Stimulated activated naive CD8-positive, alpha-beta T cell treated with anti-CD3 and anti-CD28 coated beads, Interleukin-15, amount 100 ng/mL, for 72 hours (primary cell): ENCODE results near the gene LDB3.

ENCODE experiments used
- ATAC-seq: fragments of 150-1000 bp; cut with Tn5 transposase; 2 replicates; pipeline ENCODE4 v1.10.0; 2021; ENCODE audit warnings: mild to moderate bottlenecking, moderate library complexity
- DNase-seq, 2 donors: peaks; one replicate each; pipeline ENCODE4 v3.0.0; 2021 to 2022
- H3K27ac Mint-ChIP-seq, 2 donors: one replicate each; pipeline ENCODE4 v1.8.0; 2022; ENCODE audit warnings: mild to moderate bottlenecking in 2 of 2, mixed read lengths in 2 of 2, moderate library complexity in 2 of 2
- H3K27me3 Mint-ChIP-seq: one replicate; pipeline ENCODE4 v1.8.0; 2022; ENCODE audit warnings: mixed read lengths
- H3K4me1 Mint-ChIP-seq: one replicate; pipeline ENCODE4 v1.8.0; 2022; ENCODE audit warnings: mild to moderate bottlenecking, mixed read lengths
- H3K4me3 Mint-ChIP-seq, 2 donors: one replicate each; pipeline ENCODE4 v1.8.0; 2022; ENCODE audit warnings: mild to moderate bottlenecking in 2 of 2, mixed read lengths in 2 of 2, moderate library complexity in 1 of 2
- H3K9me3 Mint-ChIP-seq, 2 donors: one replicate each; pipeline ENCODE4 v1.8.0; 2022; ENCODE audit warnings: mixed read lengths in 2 of 2

LDB3 gene

DNA sequence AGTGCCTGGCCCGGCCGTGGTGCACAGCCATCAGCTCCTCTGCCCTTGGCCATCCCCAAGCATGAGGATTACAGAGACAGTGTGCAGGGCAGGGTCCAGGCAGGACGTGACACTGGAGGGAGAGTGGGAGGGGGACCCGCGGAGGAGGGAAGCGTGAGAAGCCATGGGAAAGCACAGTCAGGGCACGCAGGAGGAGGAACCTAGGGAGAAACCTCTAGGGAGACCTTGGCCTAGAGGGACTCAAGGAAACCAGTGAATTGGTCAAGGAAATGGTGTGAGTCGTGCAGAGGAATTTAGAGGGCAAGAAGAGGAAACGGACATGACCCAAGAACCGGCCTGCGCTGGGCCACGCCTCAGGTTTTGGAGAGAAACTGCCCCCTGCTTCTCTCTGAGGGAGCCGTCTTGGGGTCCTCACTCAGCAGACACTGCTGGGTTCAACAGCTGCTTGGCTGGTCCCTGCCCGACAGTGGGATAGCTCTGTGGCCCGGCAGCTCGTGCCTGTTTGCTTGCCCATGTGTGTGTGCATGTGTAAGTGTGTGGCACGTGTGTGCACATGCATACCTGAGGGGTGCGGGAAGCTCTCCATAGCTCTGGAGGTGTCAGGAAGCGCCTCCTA, 10.8 kb upstream of the LDB3 start:
- Mint-ChIP-seq H3K4me1 (no peaks in the 10 kb centered on the region), H3K9me3 (no peaks in the 10 kb centered on the region), H3K27ac (peak overlapping the region in 1 of 2 donors; percentile 42), H3K4me3 (no peak overlapping the region), H3K27me3 (no peaks in the 10 kb centered on the region)
- ATAC-seq (no peak), DNase-seq (no peak)

DNA sequence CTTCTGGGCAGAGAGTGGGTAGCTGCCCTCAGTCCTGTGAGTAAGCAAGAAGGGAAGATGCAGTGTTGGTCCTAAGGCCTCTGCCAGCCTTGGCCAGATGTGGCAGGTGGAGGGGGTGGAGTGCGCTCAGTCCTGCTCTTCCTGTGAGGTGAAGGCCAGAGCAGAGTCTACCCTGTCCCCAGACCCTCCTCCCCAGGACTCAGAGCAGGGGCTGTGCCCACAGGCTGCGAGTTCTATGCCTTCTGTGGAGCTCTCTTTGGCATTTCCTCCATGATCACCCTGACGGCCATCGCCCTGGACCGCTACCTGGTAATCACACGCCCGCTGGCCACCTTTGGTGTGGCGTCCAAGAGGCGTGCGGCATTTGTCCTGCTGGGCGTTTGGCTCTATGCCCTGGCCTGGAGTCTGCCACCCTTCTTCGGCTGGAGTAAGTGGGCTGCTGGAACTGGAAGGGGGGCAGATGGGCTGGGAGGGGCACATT, 10.0 kb upstream of the LDB3 start:
- no peak for ATAC-seq
- Mint-ChIP-seq H3K4me1 (no peaks in the 10 kb centered on the region), H3K9me3 (no peaks in the 10 kb centered on the region), H3K4me3 (no peak overlapping the region), H3K27me3 (no peaks in the 10 kb centered on the region), H3K27ac (no peak overlapping the region)
- DNase-seq: no peak

- no peak for ATAC-seq
- no peaks in the 10 kb centered on the region for H3K9me3 Mint-ChIP-seq
- H3K4me3 Mint-ChIP-seq: no peak overlapping the region
- H3K27ac Mint-ChIP-seq: no peak overlapping the region
- DNase-seq: no peak
- no peaks in the 10 kb centered on the region for H3K27me3 Mint-ChIP-seq
- no peaks in the 10 kb centered on the region for H3K4me1 Mint-ChIP-seq
Observed at GRCh38 chr10:86658751-86659150, 9.6 kb upstream of the LDB3 start.

- ATAC-seq: no peak
- DNase-seq: no peak
- Mint-ChIP-seq H3K9me3 (no peaks in the 10 kb centered on the region), H3K4me1 (no peaks in the 10 kb centered on the region), H3K27me3 (no peaks in the 10 kb centered on the region), H3K27ac (no peak overlapping the region), H3K4me3 (no peak overlapping the region)
Observed at GRCh38 chr10:86659161-86659691, 9.1 kb upstream of the LDB3 start.

- H3K9me3 Mint-ChIP-seq: no peaks in the 10 kb centered on the region
- H3K27ac Mint-ChIP-seq: no peak overlapping the region
- H3K27me3 Mint-ChIP-seq: no peaks in the 10 kb centered on the region
- ATAC-seq (no peak), DNase-seq (no peak)
- H3K4me1 Mint-ChIP-seq: no peaks in the 10 kb centered on the region
- no peak overlapping the region for H3K4me3 Mint-ChIP-seq
Observed at GRCh38 chr10:86659721-86660453, 8.4 kb upstream of the LDB3 start.

DNA sequence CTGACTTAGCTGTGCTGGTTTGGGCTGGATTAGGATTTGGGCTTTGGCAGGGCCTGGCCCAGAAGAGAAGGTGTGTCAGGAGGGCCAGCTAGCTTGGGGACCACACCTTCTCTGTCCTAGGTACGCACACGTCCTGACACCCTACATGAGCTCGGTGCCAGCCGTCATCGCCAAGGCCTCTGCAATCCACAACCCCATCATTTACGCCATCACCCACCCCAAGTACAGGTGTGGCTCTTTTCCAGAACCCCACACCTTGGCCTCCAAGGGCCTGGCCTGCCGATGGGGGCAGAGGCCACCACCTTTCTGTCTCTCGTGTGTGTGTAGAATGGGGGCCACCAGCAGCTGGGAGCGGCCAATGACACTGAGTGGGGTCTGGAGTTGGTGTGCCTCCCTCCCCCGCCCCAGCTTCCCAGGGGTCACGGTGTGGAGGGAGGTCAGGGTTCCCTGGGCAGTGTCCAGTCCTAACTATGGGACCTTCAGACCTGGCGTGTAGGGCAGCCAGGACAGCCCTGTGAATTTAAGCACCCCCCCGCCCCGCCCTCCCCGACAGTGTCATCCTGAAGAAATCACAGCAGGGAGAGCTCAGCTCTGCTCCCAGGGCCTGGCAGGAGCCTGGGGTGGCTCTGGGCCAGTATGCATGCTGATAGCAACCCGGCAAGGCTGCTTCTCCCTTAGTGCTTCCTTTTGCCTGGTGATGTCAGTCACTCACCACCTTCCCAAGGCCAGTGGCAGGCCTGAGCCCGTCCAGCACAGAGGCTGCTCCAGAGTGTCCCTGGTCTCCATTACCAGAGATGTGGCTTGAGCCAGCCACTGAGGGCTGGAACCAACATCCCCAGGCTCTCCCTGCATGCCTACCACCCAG, 6.9 kb upstream of the LDB3 start:
- Mint-ChIP-seq H3K9me3 (no peaks in the 10 kb centered on the region), H3K4me3 (no peak overlapping the region), H3K4me1 (no peaks in the 10 kb centered on the region), H3K27me3 (no peaks in the 10 kb centered on the region), H3K27ac (no peak overlapping the region)
- no peak for DNase-seq
- no peak for ATAC-seq

DNA sequence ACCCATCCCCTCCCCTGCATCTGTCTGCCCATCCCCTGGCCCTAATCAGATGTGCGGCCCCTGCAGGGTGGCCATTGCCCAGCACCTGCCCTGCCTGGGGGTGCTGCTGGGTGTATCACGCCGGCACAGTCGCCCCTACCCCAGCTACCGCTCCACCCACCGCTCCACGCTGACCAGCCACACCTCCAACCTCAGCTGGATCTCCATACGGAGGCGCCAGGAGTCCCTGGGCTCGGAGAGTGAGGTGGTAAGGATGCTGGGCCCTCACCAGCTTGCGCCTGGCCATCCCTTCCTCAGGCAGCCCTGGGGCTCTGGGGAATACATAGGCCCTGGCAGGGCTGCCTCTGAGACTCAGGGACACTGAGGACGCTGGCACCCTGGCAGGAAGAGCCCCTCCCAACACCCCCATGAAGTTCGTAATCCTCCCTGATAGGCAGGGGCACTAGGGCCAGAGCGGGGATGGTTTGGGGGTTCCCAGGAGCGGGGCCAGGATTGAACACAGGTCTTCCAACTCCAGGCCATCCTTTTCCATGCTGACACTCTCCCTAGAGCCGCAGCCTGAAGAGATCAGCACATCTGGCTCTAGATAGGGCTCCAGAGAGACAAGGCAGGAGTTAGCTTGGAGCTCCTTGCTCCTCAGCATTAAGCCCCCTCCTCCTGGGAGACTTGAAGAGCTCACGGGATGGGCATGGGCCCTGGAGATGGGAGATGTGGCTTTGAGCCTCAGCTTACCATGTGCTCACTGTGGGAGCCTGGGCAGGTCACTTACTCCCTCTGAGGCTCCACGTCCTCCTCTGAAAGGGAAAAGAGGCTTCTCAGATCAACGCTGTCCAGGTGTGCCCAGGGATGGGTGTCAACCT, 5.9 kb upstream of the LDB3 start:
- Mint-ChIP-seq H3K9me3 (no peaks in the 10 kb centered on the region), H3K27ac (no peak overlapping the region), H3K27me3 (no peaks in the 10 kb centered on the region), H3K4me1 (no peaks in the 10 kb centered on the region), H3K4me3 (no peak overlapping the region)
- DNase-seq (no peak), ATAC-seq (peak; percentile 24)

GRCh38 chr10:86663046-86663345, 5.3 kb upstream of the LDB3 start:
- no peaks in the 10 kb centered on the region for H3K27me3 Mint-ChIP-seq
- ATAC-seq (no peak), DNase-seq (no peak)
- no peak overlapping the region for H3K4me3 Mint-ChIP-seq
- no peaks in the 10 kb centered on the region for H3K9me3 Mint-ChIP-seq
- H3K4me1 Mint-ChIP-seq: no peaks in the 10 kb centered on the region
- H3K27ac Mint-ChIP-seq: no peak overlapping the region

- no peak overlapping the region for H3K4me3 Mint-ChIP-seq
- H3K4me1 Mint-ChIP-seq: no peaks in the 10 kb centered on the region
- DNase-seq (no peak), ATAC-seq (no peak)
- H3K9me3 Mint-ChIP-seq: no peaks in the 10 kb centered on the region
- no peak overlapping the region for H3K27ac Mint-ChIP-seq
- H3K27me3 Mint-ChIP-seq: no peaks in the 10 kb centered on the region
Observed at GRCh38 chr10:86663576-86664339, 4.6 kb upstream of the LDB3 start.

- H3K4me1 Mint-ChIP-seq: no peaks in the 10 kb centered on the region
- H3K9me3 Mint-ChIP-seq: no peaks in the 10 kb centered on the region
- H3K27me3 Mint-ChIP-seq: no peaks in the 10 kb centered on the region
- H3K27ac Mint-ChIP-seq: no peak overlapping the region
- DNase-seq: no peak
- no peak overlapping the region for H3K4me3 Mint-ChIP-seq
- no peak for ATAC-seq
Observed at GRCh38 chr10:86664341-86665217, 3.7 kb upstream of the LDB3 start.

- no peak for DNase-seq
- H3K9me3 Mint-ChIP-seq: no peaks in the 10 kb centered on the region
- H3K27me3 Mint-ChIP-seq: no peaks in the 10 kb centered on the region
- no peak for ATAC-seq
- no peaks in the 10 kb centered on the region for H3K4me1 Mint-ChIP-seq
- no peak overlapping the region for H3K27ac Mint-ChIP-seq
- H3K4me3 Mint-ChIP-seq: no peak overlapping the region
Observed at GRCh38 chr10:86665218-86665607, 3.1 kb upstream of the LDB3 start.

DNA sequence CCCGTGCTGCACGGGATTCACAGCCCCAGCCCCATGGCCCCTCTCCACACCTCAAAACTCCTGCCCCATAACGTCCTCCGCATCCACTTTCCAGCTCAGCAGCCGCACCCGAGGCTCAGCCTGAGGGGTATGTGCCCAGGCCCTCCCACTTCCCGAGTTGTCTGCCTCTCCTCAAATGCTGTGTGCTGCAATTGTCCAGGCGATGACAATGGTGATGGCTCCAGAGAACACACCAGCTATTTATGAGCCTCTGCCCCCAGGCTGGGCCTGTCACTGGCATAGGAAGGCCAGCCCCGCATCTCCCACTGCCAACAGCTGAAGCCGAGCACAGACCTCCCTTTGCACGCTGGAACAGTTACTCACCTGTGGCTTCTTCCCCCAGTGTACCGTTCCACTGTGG, 2.4 kb upstream of the LDB3 start:
- Mint-ChIP-seq H3K9me3 (no peaks in the 10 kb centered on the region), H3K4me3 (no peak overlapping the region), H3K27ac (no peak overlapping the region), H3K27me3 (no peaks in the 10 kb centered on the region), H3K4me1 (no peaks in the 10 kb centered on the region)
- DNase-seq: no peak
- ATAC-seq: no peak

DNA sequence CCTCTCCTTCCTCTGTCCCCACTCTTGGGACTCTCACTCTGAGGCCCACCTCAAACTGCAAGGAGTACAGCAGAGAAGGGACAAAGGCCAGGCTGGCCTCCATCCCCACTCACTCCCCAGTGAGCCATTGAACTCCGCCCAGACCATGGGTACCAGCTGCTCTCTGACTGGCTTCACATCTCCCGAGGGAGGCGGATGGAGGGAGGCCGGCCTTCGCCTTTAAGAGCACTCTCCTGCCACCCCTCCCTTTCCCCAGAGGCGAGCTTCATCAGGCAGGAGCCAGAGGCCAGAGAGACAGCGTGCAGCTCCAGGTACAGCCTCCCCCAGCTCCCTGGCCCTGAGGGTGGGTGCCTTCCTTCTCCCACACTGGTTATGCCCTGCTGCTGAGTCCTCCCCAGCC, 1.8 kb upstream of the LDB3 start:
- no peak overlapping the region for H3K4me3 Mint-ChIP-seq
- no peaks in the 10 kb centered on the region for H3K27me3 Mint-ChIP-seq
- no peak overlapping the region for H3K27ac Mint-ChIP-seq
- DNase-seq (no peak), ATAC-seq (no peak)
- no peaks in the 10 kb centered on the region for H3K9me3 Mint-ChIP-seq
- no peaks in the 10 kb centered on the region for H3K4me1 Mint-ChIP-seq
